Measurements from ENCODE around the gene DIP2A. TPM values are rescaled to one million over a fixed set of nuclear protein-coding genes. Genes with fewer than 3 reads are reported as not detected.

The DIP2A gene
- total and polyA plus RNA-seq, 2 experiments from 2014 or later = 18.5 to 36.3 TPM

DNA sequence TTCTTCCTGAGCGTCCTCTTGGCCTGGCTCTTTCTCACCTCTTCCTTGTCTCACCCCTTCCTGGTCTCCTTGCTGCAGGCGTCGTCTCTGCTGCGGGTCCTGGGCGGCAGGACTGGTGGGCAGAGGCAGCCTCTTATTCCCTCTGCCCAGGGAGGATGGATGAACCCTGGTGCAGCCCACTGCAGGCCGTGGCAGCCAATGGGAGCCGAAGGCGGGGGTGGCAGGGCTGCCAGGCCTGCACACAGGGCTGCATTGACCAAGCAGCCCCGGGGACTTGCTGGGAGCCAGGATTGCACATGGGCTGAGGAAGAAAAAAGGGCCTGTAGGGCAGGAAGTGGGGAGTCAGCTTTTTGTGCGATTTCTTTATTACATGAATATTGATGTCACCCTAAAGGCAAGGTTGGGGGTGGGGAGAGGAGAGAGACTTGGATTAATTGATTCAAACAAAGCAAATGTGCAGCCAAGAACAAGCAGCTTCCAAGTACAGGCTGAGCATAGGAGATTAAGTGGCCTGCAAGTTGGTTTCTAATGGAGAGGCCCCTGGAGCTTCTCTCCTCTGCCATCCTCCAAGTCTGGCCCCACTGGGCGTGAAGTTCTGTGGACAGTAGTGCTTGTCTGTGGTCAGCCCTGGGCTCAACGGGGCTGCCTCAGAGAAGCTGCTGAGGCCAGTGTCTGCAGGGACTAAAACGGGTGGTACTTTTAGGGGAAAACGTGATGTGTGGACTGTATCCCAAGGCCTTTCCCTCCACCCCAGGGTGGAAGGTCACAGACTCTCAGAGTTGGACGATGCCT is 146.5 kb downstream of the DIP2A start, which contains the start of gene S100B (continued):
- TF ChIP-seq, protein P1, sequence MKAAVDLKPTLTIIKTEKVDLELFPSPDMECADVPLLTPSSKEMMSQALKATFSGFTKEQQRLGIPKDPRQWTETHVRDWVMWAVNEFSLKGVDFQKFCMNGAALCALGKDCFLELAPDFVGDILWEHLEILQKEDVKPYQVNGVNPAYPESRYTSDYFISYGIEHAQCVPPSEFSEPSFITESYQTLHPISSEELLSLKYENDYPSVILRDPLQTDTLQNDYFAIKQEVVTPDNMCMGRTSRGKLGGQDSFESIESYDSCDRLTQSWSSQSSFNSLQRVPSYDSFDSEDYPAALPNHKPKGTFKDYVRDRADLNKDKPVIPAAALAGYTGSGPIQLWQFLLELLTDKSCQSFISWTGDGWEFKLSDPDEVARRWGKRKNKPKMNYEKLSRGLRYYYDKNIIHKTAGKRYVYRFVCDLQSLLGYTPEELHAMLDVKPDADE (IDR thresholded peaks at IDR 0.05) = no peak
- TF ChIP-seq, protein P2, sequence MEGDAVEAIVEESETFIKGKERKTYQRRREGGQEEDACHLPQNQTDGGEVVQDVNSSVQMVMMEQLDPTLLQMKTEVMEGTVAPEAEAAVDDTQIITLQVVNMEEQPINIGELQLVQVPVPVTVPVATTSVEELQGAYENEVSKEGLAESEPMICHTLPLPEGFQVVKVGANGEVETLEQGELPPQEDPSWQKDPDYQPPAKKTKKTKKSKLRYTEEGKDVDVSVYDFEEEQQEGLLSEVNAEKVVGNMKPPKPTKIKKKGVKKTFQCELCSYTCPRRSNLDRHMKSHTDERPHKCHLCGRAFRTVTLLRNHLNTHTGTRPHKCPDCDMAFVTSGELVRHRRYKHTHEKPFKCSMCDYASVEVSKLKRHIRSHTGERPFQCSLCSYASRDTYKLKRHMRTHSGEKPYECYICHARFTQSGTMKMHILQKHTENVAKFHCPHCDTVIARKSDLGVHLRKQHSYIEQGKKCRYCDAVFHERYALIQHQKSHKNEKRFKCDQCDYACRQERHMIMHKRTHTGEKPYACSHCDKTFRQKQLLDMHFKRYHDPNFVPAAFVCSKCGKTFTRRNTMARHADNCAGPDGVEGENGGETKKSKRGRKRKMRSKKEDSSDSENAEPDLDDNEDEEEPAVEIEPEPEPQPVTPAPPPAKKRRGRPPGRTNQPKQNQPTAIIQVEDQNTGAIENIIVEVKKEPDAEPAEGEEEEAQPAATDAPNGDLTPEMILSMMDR (conservative IDR thresholded peaks at IDR 0.05; ENCODE audit: low read depth in 2 of 2) = no peak
- TF ChIP-seq NANOG (IDR thresholded peaks at IDR 0.05; ENCODE audit: borderline replicate concordance) = no peak
- TF ChIP-seq ZNF114 (CRISPR knock-in tag; IDR thresholded peaks at IDR 0.05) = no peak
- TF ChIP-seq POLR2AphosphoS5 (IDR thresholded peaks at IDR 0.05; ENCODE audit: low read depth) = no peak
- TF ChIP-seq ZNF331 (CRISPR knock-in tag; IDR thresholded peaks at IDR 0.05; ENCODE audit: low read depth) = no peak
- TF ChIP-seq CREB1 (CRISPR knock-in tag; IDR thresholded peaks at IDR 0.05; ENCODE audit: low read depth) = no peak
- TF ChIP-seq, protein P3, sequence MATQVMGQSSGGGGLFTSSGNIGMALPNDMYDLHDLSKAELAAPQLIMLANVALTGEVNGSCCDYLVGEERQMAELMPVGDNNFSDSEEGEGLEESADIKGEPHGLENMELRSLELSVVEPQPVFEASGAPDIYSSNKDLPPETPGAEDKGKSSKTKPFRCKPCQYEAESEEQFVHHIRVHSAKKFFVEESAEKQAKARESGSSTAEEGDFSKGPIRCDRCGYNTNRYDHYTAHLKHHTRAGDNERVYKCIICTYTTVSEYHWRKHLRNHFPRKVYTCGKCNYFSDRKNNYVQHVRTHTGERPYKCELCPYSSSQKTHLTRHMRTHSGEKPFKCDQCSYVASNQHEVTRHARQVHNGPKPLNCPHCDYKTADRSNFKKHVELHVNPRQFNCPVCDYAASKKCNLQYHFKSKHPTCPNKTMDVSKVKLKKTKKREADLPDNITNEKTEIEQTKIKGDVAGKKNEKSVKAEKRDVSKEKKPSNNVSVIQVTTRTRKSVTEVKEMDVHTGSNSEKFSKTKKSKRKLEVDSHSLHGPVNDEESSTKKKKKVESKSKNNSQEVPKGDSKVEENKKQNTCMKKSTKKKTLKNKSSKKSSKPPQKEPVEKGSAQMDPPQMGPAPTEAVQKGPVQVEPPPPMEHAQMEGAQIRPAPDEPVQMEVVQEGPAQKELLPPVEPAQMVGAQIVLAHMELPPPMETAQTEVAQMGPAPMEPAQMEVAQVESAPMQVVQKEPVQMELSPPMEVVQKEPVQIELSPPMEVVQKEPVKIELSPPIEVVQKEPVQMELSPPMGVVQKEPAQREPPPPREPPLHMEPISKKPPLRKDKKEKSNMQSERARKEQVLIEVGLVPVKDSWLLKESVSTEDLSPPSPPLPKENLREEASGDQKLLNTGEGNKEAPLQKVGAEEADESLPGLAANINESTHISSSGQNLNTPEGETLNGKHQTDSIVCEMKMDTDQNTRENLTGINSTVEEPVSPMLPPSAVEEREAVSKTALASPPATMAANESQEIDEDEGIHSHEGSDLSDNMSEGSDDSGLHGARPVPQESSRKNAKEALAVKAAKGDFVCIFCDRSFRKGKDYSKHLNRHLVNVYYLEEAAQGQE (IDR thresholded peaks at IDR 0.05; ENCODE audit: unreplicated experiment) = no peak
- TF ChIP-seq STAT1 (IDR thresholded peaks at IDR 0.05; ENCODE audit: unreplicated experiment) = no peak

DNA sequence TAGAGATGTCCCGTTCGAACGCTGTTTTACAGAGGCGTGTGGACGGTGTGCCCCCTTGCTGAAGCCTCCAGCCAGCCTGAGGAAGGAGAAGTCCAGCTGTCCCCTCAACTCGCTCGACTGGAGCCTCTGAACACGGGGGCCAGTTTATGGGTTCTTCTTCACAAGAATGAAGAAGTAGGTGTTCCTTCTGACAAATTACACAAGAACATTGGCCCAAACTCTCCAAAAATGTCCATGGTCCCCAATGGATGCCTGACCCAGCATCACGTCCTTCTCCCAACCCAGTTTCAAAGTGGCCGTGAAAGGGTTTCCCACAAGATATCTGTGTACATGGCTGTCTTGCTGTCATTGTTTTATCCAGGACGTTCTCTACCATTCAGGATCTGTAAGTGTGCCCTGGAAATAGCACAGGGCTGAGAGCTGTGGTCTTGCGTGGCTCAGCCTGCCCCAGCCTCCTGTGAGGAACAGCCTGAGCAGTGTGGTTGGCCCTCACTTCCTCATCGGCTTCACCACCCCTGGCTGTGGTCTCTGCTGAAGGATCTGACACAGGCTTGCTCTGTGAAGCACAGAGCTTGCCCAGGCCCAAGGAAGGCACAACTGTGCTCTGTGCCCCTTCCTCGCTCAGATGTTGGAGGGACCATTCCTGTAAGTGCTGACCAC is 147.2 kb downstream of the DIP2A start:
- H3K4me3 Mint-ChIP-seq = no peak overlapping the region
- 0 out of 3 replicates have a peak, but pooled peaks cover 2% of the 10 kb centered on the region for H3K36me3 Mint-ChIP-seq (ENCODE audit: low read depth)
- no peaks in the 10 kb centered on the region for H3K79me2 ChIP-seq (replicated peaks; ENCODE audit: insufficient read depth)
- no peaks in the 10 kb centered on the region for H4K20me1 ChIP-seq (replicated peaks; ENCODE audit: insufficient read depth)
- H3K36me3 ChIP-seq (ENCODE audit: insufficient read depth) = no peaks in the 10 kb centered on the region
- H3K27me3 Mint-ChIP-seq (ENCODE audit: insufficient read depth, low read depth, poor library complexity) = no peaks in the 10 kb centered on the region
- no peak overlapping the region for H3K27ac ChIP-seq (ENCODE audit: low read depth)
- H3K4me1 Mint-ChIP-seq = peaks cover 31% of the 10 kb centered on the region
- H3K9me3 Mint-ChIP-seq = peaks cover 7% of the 10 kb centered on the region; the same call in 2 of the 3 replicates
- ATAC-seq = no peak
- H3K4me2 ChIP-seq = no peak overlapping the region
- peaks cover 31% of the 10 kb centered on the region for H3K4me1 ChIP-seq (ENCODE audit: insufficient read depth)
- peak overlapping the region; percentile 91 for H2AFZ ChIP-seq
- H3K9me2 ChIP-seq (ENCODE audit: insufficient read depth) = no peaks in the 10 kb centered on the region
- no peak overlapping the region for H3K27ac Mint-ChIP-seq
- no peaks in the 10 kb centered on the region for H3F3A ChIP-seq (replicated peaks; ENCODE audit: low read depth)
- no peaks in the 10 kb centered on the region for H3K27me3 ChIP-seq (ENCODE audit: insufficient read depth)
- H3K4me3 ChIP-seq = no peak overlapping the region
- no peak for DNase-seq (ENCODE audit: low spot score)
- TF ChIP-seq, protein P4, sequence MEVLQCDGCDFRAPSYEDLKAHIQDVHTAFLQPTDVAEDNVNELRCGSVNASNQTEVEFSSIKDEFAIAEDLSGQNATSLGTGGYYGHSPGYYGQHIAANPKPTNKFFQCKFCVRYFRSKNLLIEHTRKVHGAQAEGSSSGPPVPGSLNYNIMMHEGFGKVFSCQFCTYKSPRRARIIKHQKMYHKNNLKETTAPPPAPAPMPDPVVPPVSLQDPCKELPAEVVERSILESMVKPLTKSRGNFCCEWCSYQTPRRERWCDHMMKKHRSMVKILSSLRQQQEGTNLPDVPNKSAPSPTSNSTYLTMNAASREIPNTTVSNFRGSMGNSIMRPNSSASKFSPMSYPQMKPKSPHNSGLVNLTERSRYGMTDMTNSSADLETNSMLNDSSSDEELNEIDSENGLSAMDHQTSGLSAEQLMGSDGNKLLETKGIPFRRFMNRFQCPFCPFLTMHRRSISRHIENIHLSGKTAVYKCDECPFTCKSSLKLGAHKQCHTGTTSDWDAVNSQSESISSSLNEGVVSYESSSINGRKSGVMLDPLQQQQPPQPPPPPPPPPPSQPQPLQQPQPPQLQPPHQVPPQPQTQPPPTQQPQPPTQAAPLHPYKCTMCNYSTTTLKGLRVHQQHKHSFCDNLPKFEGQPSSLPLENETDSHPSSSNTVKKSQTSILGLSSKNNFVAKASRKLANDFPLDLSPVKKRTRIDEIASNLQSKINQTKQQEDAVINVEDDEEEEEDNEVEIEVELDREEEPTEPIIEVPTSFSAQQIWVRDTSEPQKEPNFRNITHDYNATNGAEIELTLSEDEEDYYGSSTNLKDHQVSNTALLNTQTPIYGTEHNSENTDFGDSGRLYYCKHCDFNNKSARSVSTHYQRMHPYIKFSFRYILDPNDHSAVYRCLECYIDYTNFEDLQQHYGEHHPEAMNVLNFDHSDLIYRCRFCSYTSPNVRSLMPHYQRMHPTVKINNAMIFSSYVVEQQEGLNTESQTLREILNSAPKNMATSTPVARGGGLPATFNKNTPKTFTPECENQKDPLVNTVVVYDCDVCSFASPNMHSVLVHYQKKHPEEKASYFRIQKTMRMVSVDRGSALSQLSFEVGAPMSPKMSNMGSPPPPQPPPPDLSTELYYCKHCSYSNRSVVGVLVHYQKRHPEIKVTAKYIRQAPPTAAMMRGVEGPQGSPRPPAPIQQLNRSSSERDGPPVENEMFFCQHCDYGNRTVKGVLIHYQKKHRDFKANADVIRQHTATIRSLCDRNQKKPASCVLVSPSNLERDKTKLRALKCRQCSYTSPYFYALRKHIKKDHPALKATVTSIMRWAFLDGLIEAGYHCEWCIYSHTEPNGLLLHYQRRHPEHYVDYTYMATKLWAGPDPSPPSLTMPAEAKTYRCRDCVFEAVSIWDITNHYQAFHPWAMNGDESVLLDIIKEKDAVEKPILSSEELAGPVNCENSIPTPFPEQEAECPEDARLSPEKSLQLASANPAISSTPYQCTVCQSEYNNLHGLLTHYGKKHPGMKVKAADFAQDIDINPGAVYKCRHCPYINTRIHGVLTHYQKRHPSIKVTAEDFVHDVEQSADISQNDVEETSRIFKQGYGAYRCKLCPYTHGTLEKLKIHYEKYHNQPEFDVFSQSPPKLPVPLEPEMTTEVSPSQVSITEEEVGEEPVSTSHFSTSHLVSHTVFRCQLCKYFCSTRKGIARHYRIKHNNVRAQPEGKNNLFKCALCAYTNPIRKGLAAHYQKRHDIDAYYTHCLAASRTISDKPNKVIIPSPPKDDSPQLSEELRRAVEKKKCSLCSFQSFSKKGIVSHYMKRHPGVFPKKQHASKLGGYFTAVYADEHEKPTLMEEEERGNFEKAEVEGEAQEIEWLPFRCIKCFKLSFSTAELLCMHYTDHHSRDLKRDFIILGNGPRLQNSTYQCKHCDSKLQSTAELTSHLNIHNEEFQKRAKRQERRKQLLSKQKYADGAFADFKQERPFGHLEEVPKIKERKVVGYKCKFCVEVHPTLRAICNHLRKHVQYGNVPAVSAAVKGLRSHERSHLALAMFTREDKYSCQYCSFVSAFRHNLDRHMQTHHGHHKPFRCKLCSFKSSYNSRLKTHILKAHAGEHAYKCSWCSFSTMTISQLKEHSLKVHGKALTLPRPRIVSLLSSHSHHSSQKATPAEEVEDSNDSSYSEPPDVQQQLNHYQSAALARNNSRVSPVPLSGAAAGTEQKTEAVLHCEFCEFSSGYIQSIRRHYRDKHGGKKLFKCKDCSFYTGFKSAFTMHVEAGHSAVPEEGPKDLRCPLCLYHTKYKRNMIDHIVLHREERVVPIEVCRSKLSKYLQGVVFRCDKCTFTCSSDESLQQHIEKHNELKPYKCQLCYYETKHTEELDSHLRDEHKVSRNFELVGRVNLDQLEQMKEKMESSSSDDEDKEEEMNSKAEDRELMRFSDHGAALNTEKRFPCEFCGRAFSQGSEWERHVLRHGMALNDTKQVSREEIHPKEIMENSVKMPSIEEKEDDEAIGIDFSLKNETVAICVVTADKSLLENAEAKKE (CRISPR knock-in tag; IDR thresholded peaks at IDR 0.05) = no peak

Measured in GM23338 (cell line).